ENCODE data around the gene HMGCR. TPM values are rescaled to one million over a fixed set of nuclear protein-coding genes. Genes with fewer than 3 reads are reported as not detected.
"Not testable (repeated sequence)": the region's sequence is repeated elsewhere in the genome, so short reads cannot be mapped to it uniquely, and the experiment has no call there.

Gene HMGCR
- 158 and 178 TPM in 2 replicates for total RNA-seq (2021)
- long read RNA-seq, full-length matches to known transcripts, result 534 of 684 reads
- long read RNA-seq, partial matches to known transcripts, result 78 of 684 reads
- long read RNA-seq, other reads (novel, unspliced or antisense), result 72 of 684 reads

DNA sequence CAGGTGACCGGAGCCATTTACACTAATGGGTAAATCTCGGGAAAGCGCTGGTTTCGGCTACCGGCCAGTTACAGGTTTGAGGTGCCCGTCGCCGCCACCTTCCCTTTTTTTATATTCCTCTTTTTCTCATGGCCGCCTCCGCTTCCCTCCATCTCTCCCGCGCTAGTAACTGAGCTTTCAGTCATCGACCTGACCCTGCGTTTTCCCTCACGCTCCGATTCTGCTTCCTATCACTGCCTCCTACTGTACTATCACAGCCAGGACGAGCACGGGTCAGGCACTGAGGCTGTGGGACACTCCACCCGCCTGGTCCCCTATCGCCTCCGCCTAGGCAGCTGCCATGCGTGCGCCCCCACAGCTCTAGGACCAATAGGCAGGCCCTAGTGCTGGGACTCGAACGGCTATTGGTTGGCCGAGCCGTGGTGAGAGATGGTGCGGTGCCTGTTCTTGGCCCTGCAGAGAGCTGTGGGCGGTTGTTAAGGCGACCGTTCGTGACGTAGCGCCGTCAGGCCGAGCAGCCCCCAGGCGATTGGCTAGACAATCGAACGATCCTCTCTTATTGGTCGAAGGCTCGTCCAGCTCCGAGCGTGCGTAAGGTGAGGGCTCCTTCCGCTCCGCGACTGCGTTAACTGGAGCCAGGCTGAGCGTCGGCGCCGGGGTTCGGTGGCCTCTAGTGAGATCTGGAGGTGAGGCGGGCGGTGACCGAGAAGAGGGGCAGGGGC is at the start of gene HMGCR:
HMGCR (plus strand) TSS at position 606 of the 722 bp plus-strand sequence. CDS start 5,386 bp downstream, outside the sequence.
- H2BK120ac ChIP-seq (ENCODE audit: low read depth, low read length, poor library complexity, severe bottlenecking), result no peak within 1 kb of the TSS
- H3K79me2 ChIP-seq (ENCODE audit: insufficient read depth, low read length), result peaks cover 42% of the 10 kb centered on the region
- peak within 1 kb of the TSS; percentile 96 for H3K4me2 ChIP-seq (ENCODE audit: insufficient read depth, insufficient read length, low read length)
- no peak within 1 kb of the TSS for H3T11ph ChIP-seq (ENCODE audit: low read length)
- H4K8ac ChIP-seq (replicated peaks; ENCODE audit: insufficient read length, low read depth, low read length), result no peak within 1 kb of the TSS
- H2BK12ac ChIP-seq (ENCODE audit: insufficient read length, low read depth, low read length), result no peak within 1 kb of the TSS
- H3K18ac ChIP-seq (ENCODE audit: insufficient read length, low read depth, low read length), result peak within 1 kb of the TSS; percentile 71
- no CpG with 5 or more reads among the region's 56 CpGs for WGBS (ENCODE audit: extremely low coverage, insufficient read length, low lambda C conversion rate)
- Mint-ChIP-seq H3K27me3 (ENCODE audit: low read depth) (no peaks in the 10 kb centered on the region), H3K36me3 (ENCODE audit: insufficient read depth in 1 of 3, low read depth in 3 of 3) (peaks cover 14 to 17% (median 17%) of the 10 kb centered on the region in 3 experiments), H3K27ac (no peak within 1 kb of the TSS; a peak in 5 of 7 replicates), H3K4me1 (peaks cover 25 to 33% of the 10 kb centered on the region in 2 experiments), H3K4me3 (no peak within 1 kb of the TSS), H3K9me3 (peaks cover 0 to 9% of the 10 kb centered on the region in 2 experiments; a peak in 2 of 5 replicates)
- H4K20me1 ChIP-seq (ENCODE audit: control insufficient read depth, insufficient read depth, insufficient read length), result no peaks in the 10 kb centered on the region
- no peaks in the 10 kb centered on the region for H3K79me1 ChIP-seq (ENCODE audit: insufficient read depth, low read depth, low read length, poor library complexity, severe bottlenecking)
- TF ChIP-seq, protein P1, sequence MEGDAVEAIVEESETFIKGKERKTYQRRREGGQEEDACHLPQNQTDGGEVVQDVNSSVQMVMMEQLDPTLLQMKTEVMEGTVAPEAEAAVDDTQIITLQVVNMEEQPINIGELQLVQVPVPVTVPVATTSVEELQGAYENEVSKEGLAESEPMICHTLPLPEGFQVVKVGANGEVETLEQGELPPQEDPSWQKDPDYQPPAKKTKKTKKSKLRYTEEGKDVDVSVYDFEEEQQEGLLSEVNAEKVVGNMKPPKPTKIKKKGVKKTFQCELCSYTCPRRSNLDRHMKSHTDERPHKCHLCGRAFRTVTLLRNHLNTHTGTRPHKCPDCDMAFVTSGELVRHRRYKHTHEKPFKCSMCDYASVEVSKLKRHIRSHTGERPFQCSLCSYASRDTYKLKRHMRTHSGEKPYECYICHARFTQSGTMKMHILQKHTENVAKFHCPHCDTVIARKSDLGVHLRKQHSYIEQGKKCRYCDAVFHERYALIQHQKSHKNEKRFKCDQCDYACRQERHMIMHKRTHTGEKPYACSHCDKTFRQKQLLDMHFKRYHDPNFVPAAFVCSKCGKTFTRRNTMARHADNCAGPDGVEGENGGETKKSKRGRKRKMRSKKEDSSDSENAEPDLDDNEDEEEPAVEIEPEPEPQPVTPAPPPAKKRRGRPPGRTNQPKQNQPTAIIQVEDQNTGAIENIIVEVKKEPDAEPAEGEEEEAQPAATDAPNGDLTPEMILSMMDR (conservative IDR thresholded peaks at IDR 0.05), result peak; percentile 44; the same call in 2 of the 3 replicates
- H3K9ac ChIP-seq (ENCODE audit: extremely low read depth, insufficient read length, low read length), result peak within 1 kb of the TSS; percentile 97
- H3K23ac ChIP-seq (ENCODE audit: insufficient read length, low read depth, low read length), result no peak within 1 kb of the TSS
- no peak within 1 kb of the TSS; the same call in 1 of the 2 replicates for H3K4ac ChIP-seq (ENCODE audit: low read depth, low read length)
- peak within 1 kb of the TSS; percentile 17 for H3K56ac ChIP-seq (ENCODE audit: insufficient read length, low read depth, low read length)
- peak within 1 kb of the TSS; percentile 63 for H3K27ac ChIP-seq (ENCODE audit: insufficient read length, low read depth, low read length)
- H2BK15ac ChIP-seq (ENCODE audit: low read depth, low read length), result no peak within 1 kb of the TSS
- peaks cover 3% of the 10 kb centered on the region for H3K23me2 ChIP-seq (ENCODE audit: insufficient read length, low read depth, low read length, poor library complexity, severe bottlenecking)
- peak within 1 kb of the TSS; percentile 20 for H2BK5ac ChIP-seq (ENCODE audit: insufficient read length, low read length)
- peak; percentile 100 for DNase-seq
- H3K27me3 ChIP-seq (ENCODE audit: insufficient read depth, low read length), result no peaks in the 10 kb centered on the region
- H3K4me1 ChIP-seq (ENCODE audit: insufficient read depth, low read length), result no peaks in the 10 kb centered on the region; the same call in 1 of the 2 replicates
- H3K14ac ChIP-seq (ENCODE audit: insufficient read depth, low read length), result peak within 1 kb of the TSS; percentile 59; the same call in 1 of the 2 replicates
- H2AFZ ChIP-seq (ENCODE audit: low read length), result no peak within 1 kb of the TSS
- no peak within 1 kb of the TSS for H2BK20ac ChIP-seq (ENCODE audit: low read depth, low read length, poor library complexity, severe bottlenecking)
- no peak within 1 kb of the TSS for H4K91ac ChIP-seq (ENCODE audit: insufficient read length, low read depth, low read length)
- no peaks in the 10 kb centered on the region for H3K9me3 ChIP-seq (ENCODE audit: control insufficient read depth, low read depth, low read length)
- no peak within 1 kb of the TSS for H4K5ac ChIP-seq (ENCODE audit: insufficient read length, low read depth, low read length)
- no peak within 1 kb of the TSS for H2AK5ac ChIP-seq (ENCODE audit: insufficient read length, low read length)

DNA sequence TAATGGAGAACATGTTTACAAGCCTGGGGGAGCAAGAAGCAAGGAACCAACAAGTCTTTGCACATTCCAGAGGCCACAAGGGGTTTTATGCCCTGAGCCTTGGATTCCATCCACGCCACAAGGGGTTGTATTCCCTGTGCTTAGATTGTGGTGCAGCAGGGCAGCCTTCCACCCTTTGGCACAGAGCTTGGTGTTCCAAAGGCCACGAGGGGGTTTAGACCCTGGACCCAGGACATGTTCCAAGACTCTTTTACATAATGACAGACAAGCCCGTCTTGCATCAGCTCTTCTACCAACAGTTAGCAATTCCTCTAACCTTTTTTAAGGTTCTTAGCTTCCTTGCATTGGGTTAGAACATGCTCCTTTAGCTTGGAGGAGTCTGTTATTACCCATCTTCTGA is 45.2 kb upstream of the HMGCR start:
- not testable (repeated sequence) for H3K23ac ChIP-seq (ENCODE audit: insufficient read length, low read depth, low read length); H3K14ac ChIP-seq (ENCODE audit: insufficient read depth, low read length); H4K5ac ChIP-seq (ENCODE audit: insufficient read length, low read depth, low read length); H4K8ac ChIP-seq (replicated peaks; ENCODE audit: insufficient read length, low read depth, low read length); H4K20me1 ChIP-seq (ENCODE audit: control insufficient read depth, insufficient read depth, insufficient read length); H2BK15ac ChIP-seq (ENCODE audit: low read depth, low read length); H3K9me3 ChIP-seq (ENCODE audit: control insufficient read depth, low read depth, low read length); H2BK120ac ChIP-seq (ENCODE audit: low read depth, low read length, poor library complexity, severe bottlenecking); DNase-seq; H3K27ac ChIP-seq (ENCODE audit: insufficient read length, low read depth, low read length); H3K18ac ChIP-seq (ENCODE audit: insufficient read length, low read depth, low read length); H2AFZ ChIP-seq (ENCODE audit: low read length); H3K27me3 Mint-ChIP-seq (ENCODE audit: low read depth); H2BK20ac ChIP-seq (ENCODE audit: low read depth, low read length, poor library complexity, severe bottlenecking); H2AK5ac ChIP-seq (ENCODE audit: insufficient read length, low read length); H4K91ac ChIP-seq (ENCODE audit: insufficient read length, low read depth, low read length); H3K4me1 Mint-ChIP-seq; H3K4me2 ChIP-seq (ENCODE audit: insufficient read depth, insufficient read length, low read length); H3T11ph ChIP-seq (ENCODE audit: low read length); H2BK5ac ChIP-seq (ENCODE audit: insufficient read length, low read length); H3K23me2 ChIP-seq (ENCODE audit: insufficient read length, low read depth, low read length, poor library complexity, severe bottlenecking); H3K56ac ChIP-seq (ENCODE audit: insufficient read length, low read depth, low read length); H3K79me1 ChIP-seq (ENCODE audit: insufficient read depth, low read depth, low read length, poor library complexity, severe bottlenecking); H3K9ac ChIP-seq (ENCODE audit: extremely low read depth, insufficient read length, low read length); H3K27ac Mint-ChIP-seq; H3K79me2 ChIP-seq (ENCODE audit: insufficient read depth, low read length); H3K4me3 Mint-ChIP-seq; H3K4me1 ChIP-seq (ENCODE audit: insufficient read depth, low read length); H3K27me3 ChIP-seq (ENCODE audit: insufficient read depth, low read length); H3K4ac ChIP-seq (ENCODE audit: low read depth, low read length); H2BK12ac ChIP-seq (ENCODE audit: insufficient read length, low read depth, low read length)
- Mint-ChIP-seq H3K36me3 (ENCODE audit: insufficient read depth in 1 of 3, low read depth in 3 of 3) (peaks cover 8 to 21% (median 8%) of the 10 kb centered on the region in 3 experiments; a peak in 5 of 7 replicates), H3K9me3 (peaks cover 30% of the 10 kb centered on the region in 2 experiments)
- no CpG with 5 or more reads among the region's 3 CpGs for WGBS (ENCODE audit: extremely low coverage, insufficient read length, low lambda C conversion rate)
